B cell (primary cell): ENCODE data around the gene RAB8B. TPM values are rescaled to one million over a fixed set of nuclear protein-coding genes. Genes with fewer than 3 reads are reported as not detected.

ENCODE experiments used
- ATAC-seq: fragments of 200-7000 bp; cut with Tn5 transposase; one replicate; pipeline ENCODE4 v1.10.0; 2021; ENCODE audit warnings: low read depth, mild to moderate bottlenecking, moderate number of reproducible peaks, moderate library complexity
- CTCF ChIA-PET: fragments of 350-600 bp; sonication (Branson Sonifier 250); formaldehyde crosslinking; loops from one replicate; lab custom pipeline; 2021; ENCODE audit warnings: antibody characterized with exemption, inconsistent platforms; lab: Charles Lee
- POLR2A ChIA-PET: fragments of 350-600 bp; sonication (Branson Sonifier 250); formaldehyde crosslinking; loops from one replicate; lab custom pipeline; 2021; ENCODE audit warnings: antibody characterized with exemption; lab: Charles Lee
- DNase-seq: peaks from one replicate; pipeline ENCODE4 v3.0.0; 2013
- H2AFZ ChIP-seq: 2 replicates; pipeline ENCODE4 v1.6.1; 2012; ENCODE audit warnings: mild to moderate bottlenecking, low read depth, low read length; ENCODE audit not compliant: insufficient read depth, poor library complexity, severe bottlenecking
- H3K27ac ChIP-seq, 2 donors: 1 replicate in 1 of 2; 2 replicates in 1 of 2; pipeline ENCODE4 v1.5.1; 2012 to 2013; ENCODE audit warnings: low read length in 2 of 2, mild to moderate bottlenecking in 2 of 2, moderate library complexity in 1 of 2
- H3K27me3 ChIP-seq, 4 experiments: fragments of 200-600 bp in 1 of 4; sonication (generic) in 1 of 4; replicated peaks in 1 of 4; 1 replicate in 2 of 4; 2 replicates in 2 of 4; pipeline versions ENCODE4 v1.6.1 to v1.7.0; 2013 to 2016; ENCODE audit warnings: low read length in 3 of 4, mild to moderate bottlenecking in 2 of 4, mixed read lengths in 1 of 4, moderate library complexity in 1 of 4; ENCODE audit not compliant: insufficient read depth in 4 of 4, control insufficient read depth in 3 of 4; ENCODE audit errors: control extremely low read depth in 1 of 4
- H3K36me3 ChIP-seq, 2 experiments: replicated peaks in 1 of 2; 1 replicate in 1 of 2; 2 replicates in 1 of 2; pipeline versions ENCODE4 v1.6.1 to v1.7.1; 2013; ENCODE audit warnings: low read length in 1 of 2; ENCODE audit not compliant: insufficient read depth in 2 of 2, control insufficient read depth in 1 of 2; ENCODE audit errors: control extremely low read depth in 1 of 2, extremely low read depth in 1 of 2
- H3K4me1 ChIP-seq, 2 donors: fragments of 200-600 bp in 1 of 2; sonication (generic) in 1 of 2; 1 replicate in 1 of 2; 2 replicates in 1 of 2; pipeline versions ENCODE4 v1.5.1 to v1.6.1; 2013 to 2017; ENCODE audit warnings: low read length in 2 of 2; ENCODE audit not compliant: control insufficient read depth in 2 of 2, insufficient read depth in 2 of 2
- H3K4me2 ChIP-seq: replicated peaks from 2 replicates; pipeline ENCODE3; 2012; ENCODE audit warnings: mild to moderate bottlenecking, low read depth, low read length; ENCODE audit not compliant: poor library complexity, severe bottlenecking
- H3K4me3 ChIP-seq, 5 experiments: fragments of 200-600 bp in 1 of 5; sonication (generic) in 1 of 5; 1 replicate in 3 of 5; 2 replicates in 2 of 5; pipeline versions ENCODE4 v1.5.1 to v1.7.0; 2011 to 2016; ENCODE audit warnings: low read length in 4 of 5, mild to moderate bottlenecking in 4 of 5, low read depth in 2 of 5, control low read depth in 1 of 5, moderate library complexity in 1 of 5; ENCODE audit not compliant: insufficient read depth in 1 of 5; ENCODE audit errors: control extremely low read depth in 1 of 5, extremely low read depth in 1 of 5
- H3K79me2 ChIP-seq: fragments of 200-600 bp; sonication (generic); one replicate; pipeline ENCODE4 v1.6.0; 2016; ENCODE audit warnings: low read length; ENCODE audit not compliant: control insufficient read depth, insufficient read depth
- H3K9ac ChIP-seq: fragments of 200-600 bp; sonication (generic); 2 replicates; pipeline ENCODE4 v1.6.1; 2017; ENCODE audit warnings: mild to moderate bottlenecking, low read length, moderate library complexity
- H3K9me3 ChIP-seq, 3 donors: one replicate each; pipeline versions ENCODE4 v1.6.1 to v1.7.1; 2013; ENCODE audit warnings: low read length in 2 of 3; ENCODE audit not compliant: control insufficient read depth in 2 of 3, insufficient read depth in 1 of 3; ENCODE audit errors: control extremely low read depth in 1 of 3
- H4K20me1 ChIP-seq: 2 replicates; pipeline ENCODE4 v1.6.0; 2012; ENCODE audit warnings: mild to moderate bottlenecking, low read length; ENCODE audit not compliant: insufficient read depth, control insufficient read depth, poor library complexity, severe bottlenecking
- H3K27ac Mint-ChIP-seq: one replicate; pipeline ENCODE4 v1.8.0; 2021; ENCODE audit warnings: mixed read lengths
- H3K27me3 Mint-ChIP-seq: one replicate; pipeline ENCODE4 v1.8.0; 2021; ENCODE audit warnings: mixed read lengths
- H3K4me1 Mint-ChIP-seq: one replicate; pipeline ENCODE4 v1.8.0; 2021; ENCODE audit warnings: mixed read lengths
- H3K4me3 Mint-ChIP-seq: one replicate; pipeline ENCODE4 v1.8.0; 2021; ENCODE audit warnings: mixed read lengths
- H3K9me3 Mint-ChIP-seq: one replicate; pipeline ENCODE4 v1.8.0; 2022; ENCODE audit warnings: mixed read lengths; ENCODE audit not compliant: insufficient read depth
- CTCF ChIP-seq: fragments of 200-600 bp; IDR thresholded peaks from one replicate; pipeline ENCODE4 v1.8.0; 2022; ENCODE audit warnings: antibody characterized with exemption, mild to moderate bottlenecking
- EZH2 ChIP-seq: IDR thresholded peaks from 2 replicates; pipeline ENCODE4 v1.6.1; 2012; ENCODE audit warnings: borderline replicate concordance, low read depth, mild to moderate bottlenecking, moderate library complexity, low read length; ENCODE audit not compliant: insufficient read depth, poor library complexity, severe bottlenecking
- WGBS: methylation state at CpG from one replicate; pipeline ENCODE4 v1.1.5; 2013; ENCODE audit warnings: missing lambda C conversion rate; ENCODE audit not compliant: insufficient coverage; 5-methylcytosine and 5-hydroxymethylcytosine counted together
- intact Hi-C: fragments of 100-400 bp; cut with micrococcal nuclease; formaldehyde crosslinking; loops from one replicate; pipeline ENCODE4 v1.10.0; 2022
- polyA plus RNA-seq: library from polyadenylated mRNA; depleted of rRNA; stranded (reverse); fragments of >200 nt; gene quantifications from 2 replicates; pipeline ENCODE4 v1.2.3, GENCODE V29; 2012
- total RNA-seq, 2 donors: library from RNA; stranded (reverse); fragments of 120-200 nt in 1 of 2; gene quantifications; 1 replicate in 1 of 2; 2 replicates in 1 of 2; pipeline versions ENCODE4 v1.2.3 to v1.2.4, GENCODE V29; 2013 to 2022

Gene RAB8B
- total and polyA plus RNA-seq, 2 donors (not counting 1 experiment from before 2014, with no cell fraction given) = 9.6 to 61.3 TPM

DNA sequence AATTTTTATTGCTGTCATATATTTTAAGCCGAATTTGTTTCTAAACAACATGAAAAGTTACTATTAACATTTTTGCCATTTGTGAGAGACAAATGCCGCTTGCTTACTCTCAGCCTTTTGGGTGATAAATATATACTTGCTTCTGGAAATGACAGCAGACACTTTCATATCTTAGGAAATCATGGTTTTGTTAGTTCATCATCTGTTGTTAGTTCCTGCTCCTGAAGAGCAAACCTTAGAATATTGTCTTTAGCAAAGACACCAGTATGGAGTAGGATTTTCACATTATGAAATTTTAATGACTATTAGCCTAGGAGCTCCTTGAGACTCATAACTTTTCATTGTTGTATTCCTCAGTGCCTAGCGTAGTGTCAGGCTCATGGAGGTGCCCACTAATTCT is 36.0 kb downstream of the RAB8B start:
- H3K4me1 ChIP-seq = peaks cover 0 to 8% of the 10 kb centered on the region in 2 donors
- peaks cover 45% of the 10 kb centered on the region for H3K4me1 Mint-ChIP-seq
- intact Hi-C loops = loop anchor here (5.0 kb wide), 1 partner anchor 33 kb away; no protein-coding TSS in a partner anchor

More for the DNA sequence above, 36.0 kb downstream of the RAB8B start:
- Histone ChIP-seq H3K27ac (no peak overlapping the region), H4K20me1 (peaks cover 57% of the 10 kb centered on the region), H3K9ac (no peak overlapping the region), H3K79me2 (peaks cover 95% of the 10 kb centered on the region), H3K27me3 (no peaks in the 10 kb centered on the region), H2AFZ (no peak overlapping the region), H3K4me2 (no peak overlapping the region), H3K4me3 (no peak overlapping the region), H3K36me3 (peaks cover 3 to 18% of the 10 kb centered on the region in 2 experiments), H3K9me3 (no peaks in the 10 kb centered on the region)
- WGBS = no CpG with 5 or more reads among the region's 3 CpGs
- no peak overlapping the region for H3K27ac Mint-ChIP-seq
- ATAC-seq = no peak
- POLR2A ChIA-PET = no interaction called here
- no peak for TF ChIP-seq CTCF
- TF ChIP-seq EZH2 = no peak
- no peaks in the 10 kb centered on the region for H3K27me3 Mint-ChIP-seq
- H3K4me3 Mint-ChIP-seq = no peak overlapping the region
- DNase-seq = no peak
- CTCF ChIA-PET = interaction anchor here (1.1 to 1.7 kb wide), 2 partner anchors 33 to 34 kb away, joined by 3 to 5 read pairs; no protein-coding TSS in a partner anchor
- no peaks in the 10 kb centered on the region for H3K9me3 Mint-ChIP-seq
